Liver (tissue), 9 donors: ENCODE data around the gene HOXA5. TPM values are rescaled to one million over a fixed set of nuclear protein-coding genes. Genes with fewer than 3 reads are reported as not detected.

ENCODE experiments used
- DNase-seq: peaks from one replicate; pipeline ENCODE4 v3.0.0-alpha.2; 2017; ENCODE audit warnings: low spot score
- H3K27ac ChIP-seq, 2 donors: one replicate each; pipeline ENCODE4 v1.7.0; 2013; ENCODE audit warnings: inconsistent platforms in 2 of 2, low read length in 2 of 2, control low read depth in 1 of 2, low read depth in 1 of 2, mild to moderate bottlenecking in 1 of 2
- H3K27me3 ChIP-seq, 4 donors: one replicate each; pipeline versions ENCODE4 v1.6.1 to v1.7.0; 2013; ENCODE audit warnings: low read length in 3 of 4, inconsistent platforms in 1 of 4, mild to moderate bottlenecking in 1 of 4, moderate library complexity in 1 of 4; ENCODE audit not compliant: control insufficient read depth in 4 of 4, insufficient read depth in 4 of 4
- H3K36me3 ChIP-seq, 4 donors: one replicate each; pipeline versions ENCODE4 v1.6.1 to v1.7.0; 2013; ENCODE audit warnings: low read length in 3 of 4, mild to moderate bottlenecking in 3 of 4, low read depth in 1 of 4, moderate library complexity in 1 of 4; ENCODE audit not compliant: control insufficient read depth in 4 of 4, insufficient read depth in 3 of 4
- H3K4me1 ChIP-seq, 4 donors: one replicate each; pipeline versions ENCODE4 v1.6.1 to v1.7.0; 2013; ENCODE audit warnings: low read length in 3 of 4, mild to moderate bottlenecking in 3 of 4, moderate library complexity in 1 of 4; ENCODE audit not compliant: control insufficient read depth in 4 of 4, insufficient read depth in 4 of 4
- H3K4me3 ChIP-seq, 3 donors: one replicate each; pipeline versions ENCODE4 v1.6.1 to v1.7.0; 2013; ENCODE audit warnings: low read length in 3 of 3, control low read depth in 1 of 3, low read depth in 1 of 3, mild to moderate bottlenecking in 1 of 3
- H3K9ac ChIP-seq, 2 donors: one replicate each; pipeline ENCODE4 v1.7.0; 2013; ENCODE audit warnings: low read length in 2 of 2, mild to moderate bottlenecking in 2 of 2, moderate library complexity in 2 of 2, control low read depth in 1 of 2, low read depth in 1 of 2
- H3K9me3 ChIP-seq, 4 donors: one replicate each; pipeline versions ENCODE4 v1.6.1 to v1.7.0; 2013; ENCODE audit warnings: low read length in 3 of 4; ENCODE audit not compliant: control insufficient read depth in 4 of 4
- EGR1 ChIP-seq, 2 donors: IDR thresholded peaks; 2 replicates each; pipeline ENCODE4 v1.6.1; 2016 to 2018; ENCODE audit warnings: antibody characterized with exemption in 2 of 2, low read depth in 2 of 2
- FOXA1 ChIP-seq: IDR thresholded peaks from 2 replicates; pipeline ENCODE4 v1.6.1; 2016; ENCODE audit warnings: antibody characterized with exemption
- FOXA2 ChIP-seq: IDR thresholded peaks from 2 replicates; pipeline ENCODE4 v1.6.1; 2016; ENCODE audit warnings: antibody characterized with exemption
- GABPA ChIP-seq, 2 donors: IDR thresholded peaks in 1 of 2; conservative IDR thresholded peaks in 1 of 2; 2 replicates each; pipeline ENCODE4 v1.6.1; 2016; ENCODE audit warnings: antibody characterized with exemption in 2 of 2, mild to moderate bottlenecking in 1 of 2, moderate library complexity in 1 of 2
- HNF4A ChIP-seq, 2 donors: conservative IDR thresholded peaks; 2 replicates each; pipeline ENCODE4 v1.6.1; 2016; ENCODE audit warnings: antibody characterized with exemption in 2 of 2, mild to moderate bottlenecking in 2 of 2
- JUND ChIP-seq, 2 donors: IDR thresholded peaks; 2 replicates each; pipeline ENCODE4 v1.6.1; 2016; ENCODE audit warnings: antibody characterized with exemption in 2 of 2
- NR2F2 ChIP-seq: IDR thresholded peaks from 2 replicates; pipeline ENCODE4 v1.6.1; 2016; ENCODE audit warnings: antibody characterized with exemption
- RAD21 ChIP-seq, 2 donors: IDR thresholded peaks; 2 replicates each; pipeline ENCODE4 v1.6.1; 2016; ENCODE audit warnings: antibody characterized with exemption in 2 of 2, mild to moderate bottlenecking in 2 of 2
- REST ChIP-seq: IDR thresholded peaks from 2 replicates; pipeline ENCODE4 v1.6.1; 2016; ENCODE audit warnings: antibody characterized with exemption, mild to moderate bottlenecking
- RXRA ChIP-seq, 2 donors: IDR thresholded peaks; 2 replicates each; pipeline ENCODE4 v1.6.1; 2017 to 2018; ENCODE audit warnings: antibody characterized with exemption in 2 of 2, mild to moderate bottlenecking in 1 of 2
- SP1 ChIP-seq: IDR thresholded peaks from 2 replicates; pipeline ENCODE4 v1.6.1; 2018; ENCODE audit warnings: antibody characterized with exemption, mild to moderate bottlenecking
- TAF1 ChIP-seq: conservative IDR thresholded peaks from 2 replicates; pipeline ENCODE4 v1.6.1; 2016; ENCODE audit warnings: antibody characterized with exemption, mild to moderate bottlenecking
- YY1 ChIP-seq: IDR thresholded peaks from 2 replicates; pipeline ENCODE4 v1.6.1; 2016; ENCODE audit warnings: antibody characterized with exemption, mild to moderate bottlenecking
- ZBTB33 ChIP-seq: IDR thresholded peaks from 2 replicates; pipeline ENCODE4 v1.6.1; 2016; ENCODE audit warnings: antibody characterized with exemption
- WGBS: extraction: QIAGEN DNeasy Blood & Tissue Kit; methylation state at CpG from one replicate; pipeline ENCODE4 v1.1.7; 2013; 5-methylcytosine and 5-hydroxymethylcytosine counted together
- polyA plus RNA-seq, 2 donors: library from polyadenylated mRNA; stranded (reverse) in 1 of 2; unstranded in 1 of 2; fragments of 200-250 nt in 1 of 2; fragments of >200 nt in 1 of 2; fragmentation: Nextera tagmentation in 1 of 2; extraction: Ambion mirVana in 1 of 2; gene quantifications; one replicate each; pipeline versions ENCODE4 v1.2.1 to v1.2.3, GENCODE V29; 2013 to 2015
- total RNA-seq, 2 donors: library from RNA; depleted of rRNA; stranded (reverse); fragments of >200 nt; gene quantifications; one replicate each; pipeline ENCODE4 v1.2.3, GENCODE V29; 2014
- TF ChIP-seq, protein P1 (sequence below): fragments of 150-350 bp; IDR thresholded peaks from 2 replicates; pipeline ENCODE4 v1.5.1; 2017; ENCODE audit warnings: improper control_type of control experiment, low read depth, low read length; ENCODE audit not compliant: missing input control
- TF ChIP-seq, protein P2 (sequence below): IDR thresholded peaks from 2 replicates; pipeline ENCODE4 v1.6.1; 2016; ENCODE audit warnings: antibody characterized with exemption
- TF ChIP-seq, protein P3 (sequence below): IDR thresholded peaks from 2 replicates; pipeline ENCODE4 v1.6.1; 2016; ENCODE audit warnings: antibody characterized with exemption
- donor health status: healthy.
- donor health status: healthy.
- donor health status: healthy.
- donor health status: healthy.
- donor health status: healthy.

The HOXA5 gene
- total and polyA plus RNA-seq, 4 donors, result 0.40 to 2.1 (median 0.66) TPM

DNA sequence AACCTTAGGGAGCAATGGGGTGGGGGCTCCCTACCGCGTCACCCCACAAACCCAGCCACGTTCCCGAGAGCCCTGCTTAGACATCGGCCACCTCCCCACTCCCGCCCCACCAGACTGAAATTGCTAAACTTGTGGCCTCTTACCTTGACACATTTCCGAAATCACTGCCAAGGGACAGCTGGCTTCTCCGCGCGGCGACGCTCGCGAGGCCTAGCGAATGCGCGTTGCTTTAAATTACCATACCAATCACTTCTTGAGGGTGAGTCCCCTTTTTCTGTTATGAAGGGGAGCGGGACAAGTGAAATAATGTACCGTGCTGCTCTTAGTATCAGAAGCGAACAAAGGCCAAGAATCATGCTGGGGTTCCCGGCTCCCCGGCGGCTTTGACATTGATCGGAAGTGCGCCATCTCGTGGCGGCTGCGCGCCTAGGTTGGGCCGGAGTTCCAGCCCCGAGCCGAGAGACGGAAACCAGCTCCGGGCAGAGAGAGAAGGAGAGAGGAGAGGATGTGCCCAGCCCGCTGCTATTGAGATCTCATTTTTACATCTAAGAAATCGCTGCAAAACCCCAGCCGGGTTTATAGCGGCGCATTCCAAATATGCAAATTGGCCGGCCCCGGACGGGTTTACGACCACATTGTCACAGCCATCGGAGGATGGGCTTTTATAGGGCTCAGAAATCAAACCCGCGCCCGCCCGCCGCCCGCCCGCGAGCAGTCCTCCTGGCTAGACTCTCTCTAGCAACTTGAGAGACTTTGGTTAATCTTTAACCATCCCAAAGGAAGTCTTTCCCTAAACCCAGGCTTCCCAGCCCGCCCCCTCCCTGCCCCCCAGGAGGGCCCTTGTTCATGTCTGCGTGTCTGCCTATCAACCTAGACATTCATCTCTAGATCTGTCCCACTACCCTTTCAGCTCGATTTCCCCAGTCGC is 36.3 kb upstream of the HOXA5 start:
- Histone ChIP-seq H3K4me3 (no peak overlapping the region), H3K27ac (no peak overlapping the region)
- TF ChIP-seq, protein P1, sequence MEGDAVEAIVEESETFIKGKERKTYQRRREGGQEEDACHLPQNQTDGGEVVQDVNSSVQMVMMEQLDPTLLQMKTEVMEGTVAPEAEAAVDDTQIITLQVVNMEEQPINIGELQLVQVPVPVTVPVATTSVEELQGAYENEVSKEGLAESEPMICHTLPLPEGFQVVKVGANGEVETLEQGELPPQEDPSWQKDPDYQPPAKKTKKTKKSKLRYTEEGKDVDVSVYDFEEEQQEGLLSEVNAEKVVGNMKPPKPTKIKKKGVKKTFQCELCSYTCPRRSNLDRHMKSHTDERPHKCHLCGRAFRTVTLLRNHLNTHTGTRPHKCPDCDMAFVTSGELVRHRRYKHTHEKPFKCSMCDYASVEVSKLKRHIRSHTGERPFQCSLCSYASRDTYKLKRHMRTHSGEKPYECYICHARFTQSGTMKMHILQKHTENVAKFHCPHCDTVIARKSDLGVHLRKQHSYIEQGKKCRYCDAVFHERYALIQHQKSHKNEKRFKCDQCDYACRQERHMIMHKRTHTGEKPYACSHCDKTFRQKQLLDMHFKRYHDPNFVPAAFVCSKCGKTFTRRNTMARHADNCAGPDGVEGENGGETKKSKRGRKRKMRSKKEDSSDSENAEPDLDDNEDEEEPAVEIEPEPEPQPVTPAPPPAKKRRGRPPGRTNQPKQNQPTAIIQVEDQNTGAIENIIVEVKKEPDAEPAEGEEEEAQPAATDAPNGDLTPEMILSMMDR, result peak; percentile 52
- TF ChIP-seq FOXA2 (no peak), YY1 (no peak), JUND (IDR thresholded peaks at IDR 0.05) (no peak), RXRA (IDR thresholded peaks at IDR 0.05) (no peak), ZBTB33 (no peak), GABPA (IDR thresholded peaks at IDR 0.05 in 1 of 2, conservative IDR thresholded peaks at IDR 0.05 in 1 of 2) (no peak), TAF1 (no peak), EGR1 (IDR thresholded peaks at IDR 0.05; ENCODE audit: low read depth in 2 of 2) (no peak)

GRCh38 chr7:27179030-27179429 is 35.5 kb upstream of the HOXA5 start:
- Histone ChIP-seq H3K36me3 (no peaks in the 10 kb centered on the region), H3K9me3 (no peaks in the 10 kb centered on the region), H3K9ac (no peak overlapping the region), H3K4me3 (no peak overlapping the region), H3K27ac (no peak overlapping the region), H3K4me1 (peaks cover 2 to 16% (median 9%) of the 10 kb centered on the region in 4 donors), H3K27me3 (peaks cover 23 to 71% (median 25%) of the 10 kb centered on the region in 4 donors)
- 33% methylated on average over 14 of the region's 14 CpGs for WGBS
- no peak for DNase-seq
- TF ChIP-seq EGR1 (IDR thresholded peaks at IDR 0.05; ENCODE audit: low read depth in 2 of 2), result no peak
- TF ChIP-seq, protein P1, result no peak
- no peak for TF ChIP-seq SP1
- no peak for TF ChIP-seq RAD21 (IDR thresholded peaks at IDR 0.05)
- TF ChIP-seq GABPA (IDR thresholded peaks at IDR 0.05 in 1 of 2, conservative IDR thresholded peaks at IDR 0.05 in 1 of 2), result no peak
- TF ChIP-seq HNF4A (conservative IDR thresholded peaks at IDR 0.05), result no peak
- no peak for TF ChIP-seq RXRA (IDR thresholded peaks at IDR 0.05)
- TF ChIP-seq ZBTB33, result no peak
- TF ChIP-seq, protein P2, sequence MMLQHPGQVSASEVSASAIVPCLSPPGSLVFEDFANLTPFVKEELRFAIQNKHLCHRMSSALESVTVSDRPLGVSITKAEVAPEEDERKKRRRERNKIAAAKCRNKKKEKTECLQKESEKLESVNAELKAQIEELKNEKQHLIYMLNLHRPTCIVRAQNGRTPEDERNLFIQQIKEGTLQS, result no peak
- TF ChIP-seq YY1, result no peak
- no peak for TF ChIP-seq JUND (IDR thresholded peaks at IDR 0.05)
- no peak for TF ChIP-seq TAF1
- TF ChIP-seq, protein P3, sequence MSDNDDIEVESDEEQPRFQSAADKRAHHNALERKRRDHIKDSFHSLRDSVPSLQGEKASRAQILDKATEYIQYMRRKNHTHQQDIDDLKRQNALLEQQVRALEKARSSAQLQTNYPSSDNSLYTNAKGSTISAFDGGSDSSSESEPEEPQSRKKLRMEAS, result no peak
- no peak for TF ChIP-seq FOXA2
- TF ChIP-seq REST, result no peak
- TF ChIP-seq NR2F2, result no peak
- TF ChIP-seq FOXA1, result no peak

More for the DNA sequence above, 36.3 kb upstream of the HOXA5 start:
- Histone ChIP-seq H3K27me3 (peaks cover 18 to 68% (median 24%) of the 10 kb centered on the region in 4 donors), H3K9ac (no peak overlapping the region), H3K4me1 (peaks cover 2 to 19% (median 13%) of the 10 kb centered on the region in 4 donors), H3K9me3 (peaks cover 0 to 1% (median 0%) of the 10 kb centered on the region in 4 donors), H3K36me3 (no peaks in the 10 kb centered on the region)
- peak; percentile 74 for DNase-seq
- WGBS, result 9% methylated on average over 56 of the region's 56 CpGs
